DOHH2 (cell line): ENCODE data around the gene HIBADH.

Source experiments
- H3F3A ChIP-seq: fragments of 200-600 bp; sonication (generic), shearing (Covaris generic); 2 replicates; pipeline ENCODE4 v1.6.0; 2016; ENCODE audit warnings: antibody characterized with exemption, mild to moderate bottlenecking; ENCODE audit not compliant: control insufficient read depth, insufficient read depth
- H3K27ac ChIP-seq: fragments of 200-600 bp; sonication (generic); 2 replicates; pipeline ENCODE4 v1.5.1; 2014; ENCODE audit warnings: low read depth, mild to moderate bottlenecking, low read length, moderate library complexity
- H3K27me3 ChIP-seq: fragments of 200-600 bp; sonication (generic); 2 replicates; pipeline ENCODE4 v1.6.1; 2014; ENCODE audit warnings: mild to moderate bottlenecking, low read length, mixed read lengths; ENCODE audit not compliant: control insufficient read depth
- H3K36me3 ChIP-seq: fragments of 200-600 bp; sonication (generic); 2 replicates; pipeline ENCODE4 v1.6.1; 2014; ENCODE audit warnings: mild to moderate bottlenecking, low read length, moderate library complexity, mixed read lengths; ENCODE audit not compliant: control insufficient read depth
- H3K4me1 ChIP-seq: fragments of 200-600 bp; sonication (generic); 2 replicates; pipeline ENCODE4 v1.6.1; 2014; ENCODE audit warnings: mild to moderate bottlenecking, low read length, mixed read lengths; ENCODE audit not compliant: control insufficient read depth
- H3K4me2 ChIP-seq: fragments of 200-600 bp; sonication (generic); 2 replicates; pipeline ENCODE4 v1.6.0; 2014; ENCODE audit warnings: mild to moderate bottlenecking, low read length, moderate library complexity
- H3K4me3 ChIP-seq: fragments of 200-600 bp; sonication (generic); 2 replicates; pipeline ENCODE4 v1.5.1; 2014; ENCODE audit warnings: mild to moderate bottlenecking, low read length, mixed read lengths
- H3K79me2 ChIP-seq: fragments of 200-600 bp; sonication (generic); 2 replicates; pipeline ENCODE4 v1.6.1; 2014; ENCODE audit warnings: mild to moderate bottlenecking, low read length, mixed read lengths; ENCODE audit not compliant: control insufficient read depth
- H3K9me2 ChIP-seq: fragments of 200-600 bp; sonication (generic); replicated peaks from 2 replicates; pipeline ENCODE4 v1.6.1; 2014; ENCODE audit warnings: mild to moderate bottlenecking, low read length, mixed read lengths; ENCODE audit not compliant: control insufficient read depth
- H3K9me3 ChIP-seq: fragments of 200-600 bp; sonication (generic); 2 replicates; pipeline ENCODE4 v1.6.1; 2014; ENCODE audit warnings: antibody characterized with exemption, low read length, mixed read lengths; ENCODE audit not compliant: control insufficient read depth, insufficient read depth
- H4K20me1 ChIP-seq: fragments of 200-600 bp; sonication (generic); 2 replicates; pipeline ENCODE4 v1.6.0; 2014; ENCODE audit warnings: low read depth, mild to moderate bottlenecking, antibody characterized with exemption, low read length, moderate library complexity; ENCODE audit not compliant: control insufficient read depth, insufficient read depth
- EZH2phosphoT487 ChIP-seq: fragments of 200-600 bp; sonication (generic); IDR thresholded peaks from 2 replicates; pipeline ENCODE4 v1.6.1; 2017; ENCODE audit warnings: borderline replicate concordance, mild to moderate bottlenecking, antibody characterized with exemption, low read length, moderate library complexity, mixed read lengths
- TF ChIP-seq, protein P1 (sequence below): fragments of 200-600 bp; sonication (generic); IDR thresholded peaks from one replicate; pipeline ENCODE4 v1.5.1; 2014; ENCODE audit warnings: antibody characterized with exemption, mild to moderate bottlenecking, low read depth, low read length; ENCODE audit not compliant: poor library complexity, severe bottlenecking

Gene HIBADH

GRCh38 chr7:27476493-27476892, 186.2 kb downstream of the HIBADH start:
- Histone ChIP-seq H3K9me3 (no peaks in the 10 kb centered on the region), H3K79me2 (no peaks in the 10 kb centered on the region), H3K4me1 (no peaks in the 10 kb centered on the region), H3K36me3 (no peaks in the 10 kb centered on the region), H3F3A (no peaks in the 10 kb centered on the region), H3K27me3 (peaks cover 7% of the 10 kb centered on the region), H3K27ac (no peak overlapping the region), H4K20me1 (no peaks in the 10 kb centered on the region), H3K4me2 (no peak overlapping the region), H3K4me3 (no peak overlapping the region), H3K9me2 (no peaks in the 10 kb centered on the region)
- TF ChIP-seq, protein P1, sequence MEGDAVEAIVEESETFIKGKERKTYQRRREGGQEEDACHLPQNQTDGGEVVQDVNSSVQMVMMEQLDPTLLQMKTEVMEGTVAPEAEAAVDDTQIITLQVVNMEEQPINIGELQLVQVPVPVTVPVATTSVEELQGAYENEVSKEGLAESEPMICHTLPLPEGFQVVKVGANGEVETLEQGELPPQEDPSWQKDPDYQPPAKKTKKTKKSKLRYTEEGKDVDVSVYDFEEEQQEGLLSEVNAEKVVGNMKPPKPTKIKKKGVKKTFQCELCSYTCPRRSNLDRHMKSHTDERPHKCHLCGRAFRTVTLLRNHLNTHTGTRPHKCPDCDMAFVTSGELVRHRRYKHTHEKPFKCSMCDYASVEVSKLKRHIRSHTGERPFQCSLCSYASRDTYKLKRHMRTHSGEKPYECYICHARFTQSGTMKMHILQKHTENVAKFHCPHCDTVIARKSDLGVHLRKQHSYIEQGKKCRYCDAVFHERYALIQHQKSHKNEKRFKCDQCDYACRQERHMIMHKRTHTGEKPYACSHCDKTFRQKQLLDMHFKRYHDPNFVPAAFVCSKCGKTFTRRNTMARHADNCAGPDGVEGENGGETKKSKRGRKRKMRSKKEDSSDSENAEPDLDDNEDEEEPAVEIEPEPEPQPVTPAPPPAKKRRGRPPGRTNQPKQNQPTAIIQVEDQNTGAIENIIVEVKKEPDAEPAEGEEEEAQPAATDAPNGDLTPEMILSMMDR, result no peak
- TF ChIP-seq EZH2phosphoT487, result no peak
